ENCODE data around the gene HYAL3. TPM values are rescaled to one million over a fixed set of nuclear protein-coding genes. Genes with fewer than 3 reads are reported as not detected.
"Not testable (repeated sequence)": the region's sequence is repeated elsewhere in the genome, so short reads cannot be mapped to it uniquely, and the experiment has no call there.

Gene HYAL3
- total RNA-seq, 2 donors from 2014 or later = 2.5 to 4.2 TPM

DNA sequence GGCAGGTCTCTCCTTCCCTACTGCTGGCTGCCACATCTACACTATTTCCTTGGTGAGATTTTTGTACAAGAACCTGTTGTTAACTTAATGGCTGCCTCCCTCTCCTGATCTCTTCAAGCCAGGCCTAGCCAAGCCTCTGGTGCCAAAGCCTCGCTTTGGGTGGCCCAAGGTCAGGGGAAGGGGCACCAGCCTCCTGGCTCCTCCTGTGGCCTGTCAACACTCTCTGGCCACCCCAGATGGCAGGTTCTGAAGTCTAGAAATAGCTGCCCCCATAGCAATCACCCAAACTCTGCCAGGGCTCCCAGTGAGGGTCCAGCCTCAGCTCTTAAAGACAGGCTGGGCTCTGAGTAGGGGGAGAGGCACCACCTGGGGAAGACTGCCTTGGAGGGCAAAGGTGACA is 11.9 kb downstream of the HYAL3 start:
- no peak overlapping the region for H3K4me3 ChIP-seq
- H3K9me3 ChIP-seq = no peaks in the 10 kb centered on the region
- intact Hi-C loops (cut with DNase I) = no loop called here
- TF ChIP-seq, protein P1, sequence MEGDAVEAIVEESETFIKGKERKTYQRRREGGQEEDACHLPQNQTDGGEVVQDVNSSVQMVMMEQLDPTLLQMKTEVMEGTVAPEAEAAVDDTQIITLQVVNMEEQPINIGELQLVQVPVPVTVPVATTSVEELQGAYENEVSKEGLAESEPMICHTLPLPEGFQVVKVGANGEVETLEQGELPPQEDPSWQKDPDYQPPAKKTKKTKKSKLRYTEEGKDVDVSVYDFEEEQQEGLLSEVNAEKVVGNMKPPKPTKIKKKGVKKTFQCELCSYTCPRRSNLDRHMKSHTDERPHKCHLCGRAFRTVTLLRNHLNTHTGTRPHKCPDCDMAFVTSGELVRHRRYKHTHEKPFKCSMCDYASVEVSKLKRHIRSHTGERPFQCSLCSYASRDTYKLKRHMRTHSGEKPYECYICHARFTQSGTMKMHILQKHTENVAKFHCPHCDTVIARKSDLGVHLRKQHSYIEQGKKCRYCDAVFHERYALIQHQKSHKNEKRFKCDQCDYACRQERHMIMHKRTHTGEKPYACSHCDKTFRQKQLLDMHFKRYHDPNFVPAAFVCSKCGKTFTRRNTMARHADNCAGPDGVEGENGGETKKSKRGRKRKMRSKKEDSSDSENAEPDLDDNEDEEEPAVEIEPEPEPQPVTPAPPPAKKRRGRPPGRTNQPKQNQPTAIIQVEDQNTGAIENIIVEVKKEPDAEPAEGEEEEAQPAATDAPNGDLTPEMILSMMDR (IDR thresholded peaks at IDR 0.05) = no peak
- H3K27ac ChIP-seq = no peak overlapping the region
- no peak for DNase-seq
- no peaks in the 10 kb centered on the region for H3K27me3 ChIP-seq
- H3K9ac ChIP-seq (ENCODE audit: low read depth in 2 of 2, low read length in 2 of 2) = no peak overlapping the region
- H3K4me1 ChIP-seq = peaks cover 8% of the 10 kb centered on the region
- H3K36me3 ChIP-seq = no peaks in the 10 kb centered on the region

- TF ChIP-seq, protein P1 (IDR thresholded peaks at IDR 0.05) = no peak
- Histone ChIP-seq H3K36me3 (no peaks in the 10 kb centered on the region), H3K9me3 (no peaks in the 10 kb centered on the region), H3K4me1 (peaks cover 8% of the 10 kb centered on the region), H3K27me3 (no peaks in the 10 kb centered on the region), H3K4me3 (no peak overlapping the region), H3K27ac (no peak overlapping the region), H3K9ac (ENCODE audit: low read depth in 2 of 2, low read length in 2 of 2) (no peak overlapping the region)
- DNase-seq = no peak
- intact Hi-C loops (cut with DNase I) = no loop called here
Measured at GRCh38 chr3:50286322-50287227, 12.6 kb downstream of the HYAL3 start.

DNA sequence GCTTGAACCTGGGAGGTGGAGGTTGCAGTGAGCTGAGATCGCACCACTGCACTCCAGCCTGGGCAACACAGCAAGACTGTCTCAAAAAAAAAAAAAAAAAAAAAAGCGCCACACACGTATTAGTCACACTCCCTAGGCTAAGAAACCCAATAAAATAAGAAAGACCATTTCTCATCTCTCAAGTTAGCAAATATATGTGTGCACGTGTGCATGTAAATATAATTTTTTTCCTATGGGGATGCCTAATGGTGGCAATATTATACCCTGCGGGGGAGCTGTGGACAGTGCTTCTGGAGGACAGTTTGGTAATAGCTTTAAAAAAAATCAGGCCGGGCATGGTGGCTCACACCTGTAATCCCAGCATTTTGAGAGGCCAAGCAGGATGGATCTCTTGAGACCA is 15.1 kb downstream of the HYAL3 start:
- H3K9me3 ChIP-seq; DNase-seq; H3K27ac ChIP-seq; H3K9ac ChIP-seq (ENCODE audit: low read depth in 2 of 2, low read length in 2 of 2); H3K36me3 ChIP-seq; intact Hi-C loops (cut with DNase I); H3K4me1 ChIP-seq; H3K27me3 ChIP-seq; H3K4me3 ChIP-seq: not testable (repeated sequence)

DNA sequence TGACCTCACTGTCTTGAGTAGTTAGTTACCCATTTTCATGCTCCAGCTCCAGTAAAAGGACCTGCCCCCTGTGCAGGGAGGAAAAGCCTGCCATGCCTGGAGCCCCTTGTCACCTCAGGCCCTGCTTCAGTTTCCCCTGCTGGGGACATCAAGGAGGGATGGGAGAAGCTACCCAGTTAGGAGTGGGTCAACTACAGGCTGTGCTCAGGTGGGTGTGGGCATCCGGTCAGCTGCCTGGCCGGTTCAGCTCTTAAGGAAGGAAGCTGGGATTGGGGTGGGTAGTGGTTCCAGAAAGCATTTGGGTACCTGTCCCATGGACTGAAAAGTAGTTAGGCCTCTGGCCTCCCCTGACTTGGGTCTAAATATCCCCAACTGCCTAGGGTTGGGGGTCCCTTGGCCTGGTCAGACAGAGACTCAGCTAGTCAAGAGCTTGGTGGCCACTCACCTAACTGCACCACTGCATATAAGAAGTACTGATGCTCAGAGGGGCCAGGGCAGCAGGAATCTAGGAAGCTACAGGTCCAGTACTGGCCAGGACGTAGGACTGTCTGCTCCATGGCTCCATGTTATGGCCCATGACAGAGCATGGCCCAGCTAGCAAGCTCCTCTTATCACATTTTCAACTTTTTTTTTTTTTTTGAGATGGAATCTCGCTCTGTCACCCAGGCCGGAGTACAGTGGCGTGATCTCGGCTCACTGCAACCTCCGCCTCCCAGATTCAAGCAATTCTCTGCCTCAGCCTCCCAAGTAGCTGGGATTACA is 19.8 kb downstream of the HYAL3 start:
- intact Hi-C loops (cut with DNase I) = loop anchor here (10.0 kb wide), 1 partner anchor 45 kb away; the partner anchor contains the start of genes HYAL2 and TUSC2
- Histone ChIP-seq H3K9me3 (no peaks in the 10 kb centered on the region), H3K9ac (ENCODE audit: low read depth in 2 of 2, low read length in 2 of 2) (no peak overlapping the region), H3K27ac (no peak overlapping the region), H3K4me3 (no peak overlapping the region), H3K36me3 (no peaks in the 10 kb centered on the region), H3K27me3 (peaks cover 3% of the 10 kb centered on the region), H3K4me1 (no peaks in the 10 kb centered on the region)
- DNase-seq = no peak
- TF ChIP-seq, protein P1 (IDR thresholded peaks at IDR 0.05) = no peak

GRCh38 chr3:50278880-50279224 is 20.4 kb downstream of the HYAL3 start, which contains the start of gene LSMEM2:
Gene LSMEM2, plus strand, starts transcription at chr3:50279087. Its CDS starts 27 bp downstream, at chr3:50279114.
- Histone ChIP-seq H3K4me3 (no peak within 1 kb of the TSS), H3K27ac (no peak within 1 kb of the TSS), H3K9me3 (no peaks in the 10 kb centered on the region), H3K4me1 (peaks cover 3% of the 10 kb centered on the region), H3K36me3 (no peaks in the 10 kb centered on the region), H3K9ac (ENCODE audit: low read depth in 2 of 2, low read length in 2 of 2) (no peak within 1 kb of the TSS), H3K27me3 (peaks cover 5% of the 10 kb centered on the region)
- intact Hi-C loops (cut with DNase I) = loop anchor here (10.0 kb wide), 1 partner anchor 46 kb away; the partner anchor contains the start of genes HYAL2 and TUSC2
- TF ChIP-seq, protein P1 (IDR thresholded peaks at IDR 0.05) = no peak
- DNase-seq = no peak

Data from colonic mucosa (tissue), 4 donors.